Activated CD4-positive, alpha-beta T cell treated with anti-CD3 and anti-CD28 coated beads for 1 hour (primary cell): ENCODE data around the gene SLC39A2.
"Not testable (repeated sequence)": the region's sequence is repeated elsewhere in the genome, so short reads cannot be mapped to it uniquely, and the experiment has no call there.

Experiments
- DNase-seq: peaks from one replicate; pipeline ENCODE4 v3.0.0-alpha.2; 2020

Gene SLC39A2

GRCh38 chr14:20997564-20997963 is 1.5 kb upstream of the SLC39A2 start:
- DNase-seq: no peak

- no peak for DNase-seq
Measured at GRCh38 chr14:20998139-20998538, 954 bp upstream of the SLC39A2 start.

GRCh38 chr14:20999591-20999990 is 498 bp downstream of the SLC39A2 start:
- no peak for DNase-seq

- no peak for DNase-seq
Measured at GRCh38 chr14:21001218-21001617, 2.1 kb downstream of the SLC39A2 start.

- no peak for DNase-seq
Measured at GRCh38 chr14:21003788-21004346, 4.8 kb downstream of the SLC39A2 start.

- DNase-seq: not testable (repeated sequence)
Measured at GRCh38 chr14:21009721-21010120, 10.6 kb downstream of the SLC39A2 start.

GRCh38 chr14:21011136-21011535 is 12.0 kb downstream of the SLC39A2 start:
- no peak for DNase-seq

- DNase-seq: peak; percentile 68
Measured at GRCh38 chr14:21014761-21015190, 15.7 kb downstream of the SLC39A2 start.

GRCh38 chr14:21015312-21015711 is 16.2 kb downstream of the SLC39A2 start:
- no peak for DNase-seq

GRCh38 chr14:21016413-21017190 is 17.5 kb downstream of the SLC39A2 start:
- no peak for DNase-seq

- DNase-seq: no peak
Measured at GRCh38 chr14:21017528-21018245, 18.6 kb downstream of the SLC39A2 start.

- no peak for DNase-seq
Measured at GRCh38 chr14:21018286-21018685, 19.2 kb downstream of the SLC39A2 start.

GRCh38 chr14:21018781-21019180 is 19.7 kb downstream of the SLC39A2 start:
- DNase-seq: no peak

GRCh38 chr14:21019366-21019765 is 20.3 kb downstream of the SLC39A2 start:
- no peak for DNase-seq

GRCh38 chr14:21020977-21021545 is 22.0 kb downstream of the SLC39A2 start:
- DNase-seq: no peak

GRCh38 chr14:21022686-21023085 is 23.6 kb downstream of the SLC39A2 start:
- DNase-seq: no peak

GRCh38 chr14:21023174-21023573 is 24.1 kb downstream of the SLC39A2 start:
- DNase-seq: no peak

GRCh38 chr14:21023817-21024584 is 24.9 kb downstream of the SLC39A2 start:
- no peak for DNase-seq

- DNase-seq: peak; percentile 61
Measured at GRCh38 chr14:21024585-21025370, 25.7 kb downstream of the SLC39A2 start, which contains the start of gene NDRG2. Gene NDRG2, minus strand, starts transcription at chr14:21025061. Its CDS starts 1,746 bp downstream, at chr14:21023315.

- no peak for DNase-seq
Measured at GRCh38 chr14:21025371-21026273, 26.5 kb downstream of the SLC39A2 start.
